CD14-positive monocyte (primary cell): Measurements from ENCODE around the gene ARHGAP33. TPM values are rescaled to one million over a fixed set of nuclear protein-coding genes. Genes with fewer than 3 reads are reported as not detected.

Experiments used
- DNase-seq, 3 donors: peaks; one replicate each; pipeline ENCODE4 v3.0.0-alpha.2; 2011 to 2022
- H2AFZ ChIP-seq: 2 replicates; pipeline ENCODE4 v1.6.0; 2012; ENCODE audit warnings: mild to moderate bottlenecking, low read depth, low read length, inconsistent platforms; ENCODE audit not compliant: insufficient read depth, poor library complexity, severe bottlenecking
- H3K27ac ChIP-seq, 2 donors: 1 replicate in 1 of 2; 2 replicates in 1 of 2; pipeline ENCODE4 v1.5.1; 2012 to 2013; ENCODE audit warnings: low read length in 2 of 2, control low read depth in 1 of 2, inconsistent platforms in 1 of 2, low read depth in 1 of 2, mild to moderate bottlenecking in 1 of 2
- H3K27me3 ChIP-seq, 2 donors: one replicate each; pipeline versions ENCODE4 v1.6.0 to v1.6.1; 2011 to 2013; ENCODE audit warnings: low read length in 2 of 2; ENCODE audit not compliant: control insufficient read depth in 2 of 2, insufficient read depth in 2 of 2
- H3K36me3 ChIP-seq, 2 donors: replicated peaks in 1 of 2; 1 replicate in 1 of 2; 2 replicates in 1 of 2; pipeline versions ENCODE4 v1.5.1 to v1.6.1; 2012 to 2013; ENCODE audit warnings: low read length in 2 of 2, control low read depth in 1 of 2, inconsistent platforms in 1 of 2, mild to moderate bottlenecking in 1 of 2; ENCODE audit not compliant: insufficient read depth in 2 of 2, control insufficient read depth in 1 of 2
- H3K4me1 ChIP-seq, 2 donors: 1 replicate in 1 of 2; 2 replicates in 1 of 2; pipeline versions ENCODE4 v1.5.1 to v1.6.1; 2012 to 2013; ENCODE audit warnings: low read length in 2 of 2, control low read depth in 1 of 2, inconsistent platforms in 1 of 2, mild to moderate bottlenecking in 1 of 2, moderate library complexity in 1 of 2; ENCODE audit not compliant: insufficient read depth in 2 of 2, control insufficient read depth in 1 of 2
- H3K4me2 ChIP-seq: replicated peaks from 2 replicates; pipeline ENCODE3; 2012; ENCODE audit warnings: low read length, moderate library complexity, mild to moderate bottlenecking; ENCODE audit not compliant: poor library complexity, severe bottlenecking; ENCODE audit errors: extremely low read depth
- H3K4me3 ChIP-seq, 3 experiments: fragments of 200-600 bp in 1 of 3; sonication (generic) in 1 of 3; replicated peaks in 1 of 3; 1 replicate in 2 of 3; 2 replicates in 1 of 3; pipeline ENCODE4 v1.5.1; 2011 to 2013; ENCODE audit warnings: low read length in 3 of 3, mild to moderate bottlenecking in 3 of 3, control low read depth in 2 of 3, low read depth in 2 of 3, inconsistent platforms in 1 of 3, moderate library complexity in 1 of 3
- H3K79me2 ChIP-seq: 2 replicates; pipeline ENCODE4 v1.6.0; 2012; ENCODE audit warnings: mild to moderate bottlenecking, control low read depth, inconsistent platforms, low read length, moderate library complexity; ENCODE audit not compliant: insufficient read depth
- H3K9ac ChIP-seq: 2 replicates; pipeline ENCODE4 v1.6.0; 2017; ENCODE audit warnings: low read length, mild to moderate bottlenecking; ENCODE audit not compliant: insufficient read depth, poor library complexity, severe bottlenecking
- H3K9me3 ChIP-seq, 2 donors: replicated peaks in 1 of 2; 1 replicate in 1 of 2; 2 replicates in 1 of 2; pipeline versions ENCODE4 v1.5.1 to v1.6.1; 2012 to 2013; ENCODE audit warnings: low read length in 2 of 2, control low read depth in 1 of 2; ENCODE audit not compliant: control insufficient read depth in 1 of 2, insufficient read depth in 1 of 2
- H4K20me1 ChIP-seq: 2 replicates; pipeline ENCODE4 v1.6.0; 2012; ENCODE audit warnings: mild to moderate bottlenecking, low read length, control low read depth, moderate library complexity; ENCODE audit not compliant: insufficient read depth
- H3K27ac Mint-ChIP-seq, 7 donors: one replicate each; pipeline ENCODE4 v1.8.0; 2020; ENCODE audit warnings: mild to moderate bottlenecking in 7 of 7, mixed read lengths in 7 of 7, moderate library complexity in 6 of 7, inconsistent platforms in 2 of 7
- H3K27me3 Mint-ChIP-seq, 3 donors: one replicate each; pipeline ENCODE4 v1.8.0; 2021 to 2022; ENCODE audit warnings: low read depth in 3 of 3, mild to moderate bottlenecking in 3 of 3, mixed read lengths in 3 of 3, moderate library complexity in 3 of 3, inconsistent platforms in 1 of 3
- H3K36me3 Mint-ChIP-seq, 2 donors: one replicate each; pipeline ENCODE4 v1.8.0; 2020; ENCODE audit warnings: mixed read lengths in 2 of 2, inconsistent platforms in 1 of 2, mild to moderate bottlenecking in 1 of 2
- H3K4me1 Mint-ChIP-seq: one replicate; pipeline ENCODE4 v1.8.0; 2020; ENCODE audit warnings: mild to moderate bottlenecking, mixed read lengths
- H3K4me3 Mint-ChIP-seq, 2 donors: one replicate each; pipeline ENCODE4 v1.8.0; 2020; ENCODE audit warnings: mild to moderate bottlenecking in 2 of 2, mixed read lengths in 2 of 2, moderate library complexity in 1 of 2
- H3K9me3 Mint-ChIP-seq, 7 donors: one replicate each; pipeline ENCODE4 v1.8.0; 2020 to 2022; ENCODE audit warnings: mixed read lengths in 7 of 7, mild to moderate bottlenecking in 6 of 7, moderate library complexity in 6 of 7, inconsistent platforms in 2 of 7
- whole genome bisulfite sequencing: methylation state at CpG from one replicate; pipeline ENCODE4 v1.1.5; 2013; ENCODE audit warnings: missing lambda C conversion rate; ENCODE audit not compliant: insufficient coverage; 5-methylcytosine and 5-hydroxymethylcytosine counted together
- intact Hi-C, 2 donors: fragments of 100-400 bp; cut with micrococcal nuclease; formaldehyde crosslinking; loops; one replicate each; pipeline versions ENCODE4 v1.15.0 to v1.15.1; 2023
- polyA plus RNA-seq, 3 donors: library from polyadenylated mRNA; depleted of rRNA in 1 of 3; unstranded in 2 of 3; stranded (reverse) in 1 of 3; fragments of 300-500 nt in 2 of 3; fragments of >200 nt in 1 of 3; fragmentation: Illumina TruSeq in 2 of 3; gene quantifications; 1 replicate in 2 of 3; 2 replicates in 1 of 3; pipeline ENCODE4 v1.2.3, GENCODE V29; 2012 to 2021
- TF ChIP-seq, protein P1 (sequence below): fragments of 200-600 bp; IDR thresholded peaks from one replicate; pipeline ENCODE4 v1.8.0; 2022; ENCODE audit warnings: antibody characterized with exemption, mild to moderate bottlenecking

The ARHGAP33 gene
- polyA plus RNA-seq, 3 donors = 8.6 TPM; not detected in 2

DNA sequence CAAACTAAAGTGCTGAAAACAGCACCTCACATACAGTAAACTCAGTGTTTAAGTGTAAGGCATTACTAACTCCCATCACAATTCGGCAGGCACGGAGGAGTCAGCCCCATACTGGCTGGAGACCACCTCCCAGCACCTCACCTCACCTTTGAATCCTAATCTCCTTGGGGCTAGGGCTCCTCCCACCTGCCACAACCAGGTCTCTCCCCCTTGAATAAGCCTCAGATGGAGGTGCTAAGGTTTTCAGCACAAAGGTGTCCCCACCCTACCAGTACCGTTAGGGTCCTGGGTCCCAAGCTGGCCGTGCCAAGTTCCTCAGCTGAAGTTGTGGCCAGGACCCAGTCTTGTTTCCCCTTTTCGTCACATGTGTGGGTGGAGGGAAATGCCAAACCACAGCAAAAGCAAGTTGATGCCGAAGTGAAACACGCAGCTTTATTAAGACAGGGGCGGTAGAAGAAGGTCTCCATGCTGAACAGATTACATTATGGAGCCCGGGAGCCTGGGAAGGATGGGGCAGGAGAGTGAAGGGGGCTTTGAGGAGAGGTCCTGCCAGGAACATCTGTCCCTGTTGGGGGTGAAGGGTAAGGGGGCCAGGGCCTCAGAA lies 33.1 kb upstream of the ARHGAP33 start, which contains the start of gene IGFLR1:
Gene IGFLR1 (minus strand): TSS at position 332 of the 604 bp plus-strand sequence. CDS start 1,272 bp downstream, outside the sequence.
- peak within 1 kb of the TSS; percentile 100 for H3K4me2 ChIP-seq
- Mint-ChIP-seq H3K27me3 (no peaks in the 10 kb centered on the region), H3K4me1 (peaks cover 50% of the 10 kb centered on the region), H3K4me3 (peak within 1 kb of the TSS; percentile 90 to 96), H3K36me3 (peaks cover 21 to 33% of the 10 kb centered on the region in 2 donors), H3K9me3 (no peaks in the 10 kb centered on the region), H3K27ac (peak within 1 kb of the TSS; percentile 96 to 98 (median 97))
- H3K4me3 ChIP-seq = peak within 1 kb of the TSS; percentile 62 to 100 (median 89)
- TF ChIP-seq, protein P1, sequence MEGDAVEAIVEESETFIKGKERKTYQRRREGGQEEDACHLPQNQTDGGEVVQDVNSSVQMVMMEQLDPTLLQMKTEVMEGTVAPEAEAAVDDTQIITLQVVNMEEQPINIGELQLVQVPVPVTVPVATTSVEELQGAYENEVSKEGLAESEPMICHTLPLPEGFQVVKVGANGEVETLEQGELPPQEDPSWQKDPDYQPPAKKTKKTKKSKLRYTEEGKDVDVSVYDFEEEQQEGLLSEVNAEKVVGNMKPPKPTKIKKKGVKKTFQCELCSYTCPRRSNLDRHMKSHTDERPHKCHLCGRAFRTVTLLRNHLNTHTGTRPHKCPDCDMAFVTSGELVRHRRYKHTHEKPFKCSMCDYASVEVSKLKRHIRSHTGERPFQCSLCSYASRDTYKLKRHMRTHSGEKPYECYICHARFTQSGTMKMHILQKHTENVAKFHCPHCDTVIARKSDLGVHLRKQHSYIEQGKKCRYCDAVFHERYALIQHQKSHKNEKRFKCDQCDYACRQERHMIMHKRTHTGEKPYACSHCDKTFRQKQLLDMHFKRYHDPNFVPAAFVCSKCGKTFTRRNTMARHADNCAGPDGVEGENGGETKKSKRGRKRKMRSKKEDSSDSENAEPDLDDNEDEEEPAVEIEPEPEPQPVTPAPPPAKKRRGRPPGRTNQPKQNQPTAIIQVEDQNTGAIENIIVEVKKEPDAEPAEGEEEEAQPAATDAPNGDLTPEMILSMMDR = no peak
- peaks cover 54 to 68% of the 10 kb centered on the region in 2 donors for H3K4me1 ChIP-seq
- 1% methylated on average over 7 of the region's 9 CpGs for WGBS
- H3K9me3 ChIP-seq = no peaks in the 10 kb centered on the region
- H4K20me1 ChIP-seq = peaks cover 31% of the 10 kb centered on the region
- peak within 1 kb of the TSS; percentile 79 for H2AFZ ChIP-seq
- no peaks in the 10 kb centered on the region for H3K27me3 ChIP-seq
- H3K9ac ChIP-seq = peak within 1 kb of the TSS; percentile 60
- peaks cover 22 to 24% of the 10 kb centered on the region in 2 donors for H3K36me3 ChIP-seq
- peak; percentile 77 to 88 (median 78) for DNase-seq
- intact Hi-C loops = loop anchor here (5.0 to 10.0 kb wide), 8 partner anchors 35 to 1593 kb away; partner anchors contain the start of genes ARHGAP33 (in 1 of the 2), CAPNS1 (in 1 of the 2), COX6B1 (in 1 of the 2) and ETV2 (in 1 of the 2)
- peaks cover 52% of the 10 kb centered on the region for H3K79me2 ChIP-seq
- H3K27ac ChIP-seq = peak within 1 kb of the TSS; percentile 84 to 90

- Mint-ChIP-seq H3K4me3 (peak overlapping the region; percentile 50 to 99), H3K27me3 (no peaks in the 10 kb centered on the region), H3K4me1 (peaks cover 53% of the 10 kb centered on the region), H3K9me3 (no peaks in the 10 kb centered on the region), H3K27ac (peak overlapping the region; percentile 98 to 100 (median 100)), H3K36me3 (peaks cover 11 to 21% of the 10 kb centered on the region in 2 donors)
- Histone ChIP-seq H3K27me3 (no peaks in the 10 kb centered on the region), H3K27ac (peak overlapping the region; percentile 97 to 98), H3K4me2 (peak overlapping the region; percentile 96), H2AFZ (no peak overlapping the region), H4K20me1 (peaks cover 15% of the 10 kb centered on the region), H3K4me3 (peak overlapping the region in 2 of 3 experiments; percentile 77 to 92), H3K79me2 (peaks cover 59% of the 10 kb centered on the region), H3K36me3 (peaks cover 6 to 8% of the 10 kb centered on the region in 2 donors), H3K9me3 (no peaks in the 10 kb centered on the region), H3K9ac (no peak overlapping the region), H3K4me1 (peaks cover 63 to 80% of the 10 kb centered on the region in 2 donors)
- TF ChIP-seq, protein P1 = no peak
- 96% methylated on average over 12 of the region's 19 CpGs for WGBS
- DNase-seq = no peak
- intact Hi-C loops = loop anchor here (2.0 to 10.0 kb wide), 9 partner anchors 33 to 1591 kb away; partner anchors contain the start of genes ARHGAP33 (in 1 of the 2), CAPNS1 (in 1 of the 2), COX6B1 (in 1 of the 2) and ETV2 (in 1 of the 2)
These were observed 31.5 kb upstream of the ARHGAP33 start for GRCh38 chr19:35743640-35744429.
